8988T (cell line): Measurements from ENCODE around the gene COPRS.

ENCODE experiments used
- DNase-seq: peaks from one replicate; pipeline ENCODE4 v3.0.0; 2011

The COPRS gene

DNA sequence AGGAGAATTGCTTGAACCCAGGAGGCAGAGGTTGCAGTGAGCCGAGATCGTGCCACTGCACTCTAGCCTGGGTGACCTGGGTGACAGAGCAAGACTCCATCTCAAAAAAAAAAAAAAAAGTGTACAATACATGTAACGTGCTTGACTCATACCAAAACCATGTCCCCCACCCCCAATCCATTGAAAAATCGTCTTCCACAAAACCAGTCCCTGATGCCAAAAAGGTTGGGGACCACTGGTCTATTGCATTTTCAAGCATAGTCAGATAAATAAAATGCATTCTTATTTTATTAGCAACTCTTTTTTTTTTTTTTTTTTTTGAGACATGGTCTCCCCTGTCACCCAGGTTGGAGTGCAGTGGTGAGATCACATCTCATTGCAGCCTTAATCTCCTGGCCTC, 52.1 kb downstream of the COPRS start:
- DNase-seq, result no peak

DNA sequence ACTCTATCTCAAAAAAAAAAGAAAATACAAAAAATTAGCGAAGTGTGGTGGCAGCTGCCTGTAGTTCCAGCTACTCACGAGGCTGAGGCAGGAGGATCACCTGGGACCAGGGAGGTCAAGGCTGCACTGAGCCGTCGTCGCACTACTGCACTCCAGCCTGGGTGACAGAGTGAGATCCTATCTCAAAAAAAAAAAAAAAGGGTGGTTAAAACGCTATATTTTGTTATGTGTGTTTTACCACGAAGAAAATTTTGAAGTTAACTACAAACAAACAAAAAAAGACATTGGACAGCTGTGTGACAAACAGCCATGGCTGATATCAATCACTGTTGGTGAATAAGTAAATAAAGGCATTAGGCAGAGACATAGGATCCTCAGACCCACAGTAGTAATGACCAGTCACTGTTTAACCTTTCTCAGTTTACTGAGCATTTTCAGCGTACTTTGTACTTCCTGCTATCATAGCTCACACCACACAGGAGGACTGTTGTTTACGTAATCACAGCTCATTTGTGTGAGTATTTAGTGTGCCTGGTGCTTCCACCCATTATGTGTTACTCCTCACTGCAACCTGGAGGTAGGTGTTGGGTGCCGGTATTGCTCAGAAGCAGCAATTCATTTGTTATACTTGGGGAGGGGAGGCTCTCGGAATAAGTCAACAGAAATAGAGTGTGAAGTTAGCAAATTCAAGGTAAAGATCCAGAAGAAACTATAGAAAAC, 55.4 kb downstream of the COPRS start:
- no peak for DNase-seq

DNA sequence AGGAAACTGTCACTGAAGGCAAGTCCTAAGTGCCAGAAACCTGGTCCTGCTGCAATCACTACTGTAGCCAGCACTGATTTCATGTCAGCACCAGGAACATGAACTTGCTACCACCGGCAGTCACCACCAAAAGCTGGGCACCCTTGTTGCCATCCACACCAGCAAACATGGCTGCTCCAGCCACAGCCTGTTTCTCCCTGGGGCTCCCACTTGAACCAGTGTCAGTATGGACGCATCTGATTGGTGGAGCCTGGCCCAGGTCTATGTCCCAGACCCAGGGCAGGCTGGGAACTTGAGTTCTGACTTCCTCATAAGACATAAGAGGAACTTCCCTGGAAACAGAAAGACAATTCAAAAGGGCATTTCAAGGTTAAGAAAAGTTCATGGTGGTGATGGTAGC, 56.5 kb downstream of the COPRS start:
- no peak for DNase-seq
